ENCODE data around the gene P2RY14. TPM values are rescaled to one million over a fixed set of nuclear protein-coding genes. Genes with fewer than 3 reads are reported as not detected.
"Not testable (repeated sequence)": the region's sequence is repeated elsewhere in the genome, so short reads cannot be mapped to it uniquely, and the experiment has no call there.

The P2RY14 gene
- total RNA-seq, 1 donor from 2014 or later: 0.60 TPM

- Mint-ChIP-seq H3K27me3 (no peaks in the 10 kb centered on the region), H3K4me1 (ENCODE audit: unreplicated experiment) (no peaks in the 10 kb centered on the region), H3K36me3 (peaks cover 3% of the 10 kb centered on the region), H3K4me3 (no peak overlapping the region), H3K27ac (no peak overlapping the region), H3K9me3 (no peaks in the 10 kb centered on the region)
- no peak for DNase-seq (ENCODE audit: extremely low spot score, unreplicated experiment)
- TF ChIP-seq CTCF (conservative IDR thresholded peaks at IDR 0.05): no peak
Observed at GRCh38 chr3:151236736-151237135, 41.6 kb downstream of the P2RY14 start.

GRCh38 chr3:151236316-151236715 lies 42.0 kb downstream of the P2RY14 start:
- Mint-ChIP-seq H3K36me3 (peaks cover 1% of the 10 kb centered on the region), H3K9me3 (no peaks in the 10 kb centered on the region), H3K27ac (no peak overlapping the region), H3K4me3 (no peak overlapping the region), H3K4me1 (ENCODE audit: unreplicated experiment) (no peaks in the 10 kb centered on the region), H3K27me3 (no peaks in the 10 kb centered on the region)
- DNase-seq (ENCODE audit: extremely low spot score, unreplicated experiment): no peak
- TF ChIP-seq CTCF (conservative IDR thresholded peaks at IDR 0.05): no peak

GRCh38 chr3:151234825-151235224 lies 43.5 kb downstream of the P2RY14 start:
- Mint-ChIP-seq H3K27ac (no peak overlapping the region), H3K9me3 (no peaks in the 10 kb centered on the region), H3K27me3 (no peaks in the 10 kb centered on the region), H3K4me3 (no peak overlapping the region), H3K36me3 (no peaks in the 10 kb centered on the region), H3K4me1 (ENCODE audit: unreplicated experiment) (no peaks in the 10 kb centered on the region)
- TF ChIP-seq CTCF (conservative IDR thresholded peaks at IDR 0.05): no peak
- no peak for DNase-seq (ENCODE audit: extremely low spot score, unreplicated experiment)

- Mint-ChIP-seq H3K27ac (no peak overlapping the region), H3K9me3 (no peaks in the 10 kb centered on the region), H3K4me1 (ENCODE audit: unreplicated experiment) (peaks cover 8% of the 10 kb centered on the region), H3K27me3 (peaks cover under 1% of the 10 kb centered on the region), H3K4me3 (no peak overlapping the region), H3K36me3 (no peaks in the 10 kb centered on the region)
- no peak for TF ChIP-seq CTCF (conservative IDR thresholded peaks at IDR 0.05)
- DNase-seq (ENCODE audit: extremely low spot score, unreplicated experiment): no peak
Observed at GRCh38 chr3:151232991-151233390, 45.4 kb downstream of the P2RY14 start.

- H3K36me3 Mint-ChIP-seq; H3K4me3 Mint-ChIP-seq; DNase-seq (ENCODE audit: extremely low spot score, unreplicated experiment); H3K27ac Mint-ChIP-seq; H3K9me3 Mint-ChIP-seq; H3K27me3 Mint-ChIP-seq: not testable (repeated sequence)
- H3K4me1 Mint-ChIP-seq (ENCODE audit: unreplicated experiment): peaks cover 12% of the 10 kb centered on the region
Observed at GRCh38 chr3:151232403-151232802, 45.9 kb downstream of the P2RY14 start.

- Mint-ChIP-seq H3K27me3 (peaks cover 4% of the 10 kb centered on the region), H3K4me1 (ENCODE audit: unreplicated experiment) (peaks cover 12% of the 10 kb centered on the region), H3K27ac (no peak overlapping the region), H3K4me3 (no peak overlapping the region), H3K36me3 (no peaks in the 10 kb centered on the region), H3K9me3 (no peaks in the 10 kb centered on the region)
- no peak for TF ChIP-seq CTCF (conservative IDR thresholded peaks at IDR 0.05)
- DNase-seq (ENCODE audit: extremely low spot score, unreplicated experiment): no peak
Observed at GRCh38 chr3:151230646-151231045, 47.7 kb downstream of the P2RY14 start.

Data from type B pancreatic cell (in vitro differentiated cells).